NB4 (cell line): ENCODE measurements around the gene ANXA8.

Experiments
- TF ChIP-seq, protein P1 (sequence below): IDR thresholded peaks from one replicate; pipeline ENCODE4 v1.5.1; 2012; ENCODE audit warnings: low read depth, low read length
- TF ChIP-seq, protein P2 (sequence below): IDR thresholded peaks from 2 replicates; pipeline ENCODE4 v1.6.1; 2011; ENCODE audit warnings: low read depth, low read length

DNA sequence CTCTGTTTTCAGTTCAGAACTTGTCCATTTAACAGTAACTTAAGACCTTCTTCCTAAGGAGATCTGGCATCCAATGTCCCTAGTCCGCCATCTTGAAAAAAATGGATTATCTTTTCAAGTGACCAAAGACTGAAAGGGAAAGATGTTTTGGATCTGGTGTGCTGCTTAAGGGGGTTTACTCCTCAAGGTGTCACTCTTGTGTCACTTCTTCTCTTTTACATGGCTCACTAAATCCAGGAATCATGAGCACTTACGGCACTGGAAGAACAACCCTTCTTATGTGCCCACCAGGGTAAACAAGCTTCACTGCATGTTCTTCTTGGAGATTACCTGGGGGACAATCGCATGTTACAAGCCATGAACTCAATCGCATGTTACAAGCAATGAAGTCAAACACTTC, 43.7 kb downstream of the ANXA8 start:
- TF ChIP-seq, protein P1, sequence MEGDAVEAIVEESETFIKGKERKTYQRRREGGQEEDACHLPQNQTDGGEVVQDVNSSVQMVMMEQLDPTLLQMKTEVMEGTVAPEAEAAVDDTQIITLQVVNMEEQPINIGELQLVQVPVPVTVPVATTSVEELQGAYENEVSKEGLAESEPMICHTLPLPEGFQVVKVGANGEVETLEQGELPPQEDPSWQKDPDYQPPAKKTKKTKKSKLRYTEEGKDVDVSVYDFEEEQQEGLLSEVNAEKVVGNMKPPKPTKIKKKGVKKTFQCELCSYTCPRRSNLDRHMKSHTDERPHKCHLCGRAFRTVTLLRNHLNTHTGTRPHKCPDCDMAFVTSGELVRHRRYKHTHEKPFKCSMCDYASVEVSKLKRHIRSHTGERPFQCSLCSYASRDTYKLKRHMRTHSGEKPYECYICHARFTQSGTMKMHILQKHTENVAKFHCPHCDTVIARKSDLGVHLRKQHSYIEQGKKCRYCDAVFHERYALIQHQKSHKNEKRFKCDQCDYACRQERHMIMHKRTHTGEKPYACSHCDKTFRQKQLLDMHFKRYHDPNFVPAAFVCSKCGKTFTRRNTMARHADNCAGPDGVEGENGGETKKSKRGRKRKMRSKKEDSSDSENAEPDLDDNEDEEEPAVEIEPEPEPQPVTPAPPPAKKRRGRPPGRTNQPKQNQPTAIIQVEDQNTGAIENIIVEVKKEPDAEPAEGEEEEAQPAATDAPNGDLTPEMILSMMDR = no peak
- TF ChIP-seq, protein P2, sequence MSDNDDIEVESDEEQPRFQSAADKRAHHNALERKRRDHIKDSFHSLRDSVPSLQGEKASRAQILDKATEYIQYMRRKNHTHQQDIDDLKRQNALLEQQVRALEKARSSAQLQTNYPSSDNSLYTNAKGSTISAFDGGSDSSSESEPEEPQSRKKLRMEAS = no peak
